ENCODE data around the gene BSCL2. TPM values are rescaled to one million over a fixed set of nuclear protein-coding genes. Genes with fewer than 3 reads are reported as not detected.

BSCL2 gene
- total RNA-seq, 3 donors from 2014 or later: 40.2 to 58.4 (median 54.1) TPM

GRCh38 chr11:62728171-62728988 lies 21.2 kb upstream of the BSCL2 start, which contains the start of gene TTC9C:
TSS of gene TTC9C (plus strand) at chr11:62728486. CDS start at chr11:62728849, 363 bp downstream.
- H3K9me3 ChIP-seq: no peaks in the 10 kb centered on the region
- peaks cover 3 to 17% of the 10 kb centered on the region in 2 donors for H3K4me1 ChIP-seq
- TF ChIP-seq, protein P1, sequence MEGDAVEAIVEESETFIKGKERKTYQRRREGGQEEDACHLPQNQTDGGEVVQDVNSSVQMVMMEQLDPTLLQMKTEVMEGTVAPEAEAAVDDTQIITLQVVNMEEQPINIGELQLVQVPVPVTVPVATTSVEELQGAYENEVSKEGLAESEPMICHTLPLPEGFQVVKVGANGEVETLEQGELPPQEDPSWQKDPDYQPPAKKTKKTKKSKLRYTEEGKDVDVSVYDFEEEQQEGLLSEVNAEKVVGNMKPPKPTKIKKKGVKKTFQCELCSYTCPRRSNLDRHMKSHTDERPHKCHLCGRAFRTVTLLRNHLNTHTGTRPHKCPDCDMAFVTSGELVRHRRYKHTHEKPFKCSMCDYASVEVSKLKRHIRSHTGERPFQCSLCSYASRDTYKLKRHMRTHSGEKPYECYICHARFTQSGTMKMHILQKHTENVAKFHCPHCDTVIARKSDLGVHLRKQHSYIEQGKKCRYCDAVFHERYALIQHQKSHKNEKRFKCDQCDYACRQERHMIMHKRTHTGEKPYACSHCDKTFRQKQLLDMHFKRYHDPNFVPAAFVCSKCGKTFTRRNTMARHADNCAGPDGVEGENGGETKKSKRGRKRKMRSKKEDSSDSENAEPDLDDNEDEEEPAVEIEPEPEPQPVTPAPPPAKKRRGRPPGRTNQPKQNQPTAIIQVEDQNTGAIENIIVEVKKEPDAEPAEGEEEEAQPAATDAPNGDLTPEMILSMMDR (IDR thresholded peaks at IDR 0.05): no peak
- TF ChIP-seq POLR2A (IDR thresholded peaks at IDR 0.05): peak; percentile 91
- TF ChIP-seq POLR2AphosphoS5 (IDR thresholded peaks at IDR 0.05): peak; percentile 63 to 90 (median 88)
- peak within 1 kb of the TSS; percentile 93 to 97 for H3K27ac ChIP-seq
- H3K36me3 ChIP-seq: no peaks in the 10 kb centered on the region
- peak; percentile 86 to 88 for DNase-seq (ENCODE audit: low spot score in 2 of 2)
- intact Hi-C loops (cut with DNase I; ENCODE audit: low total_unique reads): no loop called here
- no peaks in the 10 kb centered on the region for H3K27me3 ChIP-seq
- peak within 1 kb of the TSS; percentile 86 to 98 (median 92) for H3K4me3 ChIP-seq

GRCh38 chr11:62727872-62728170 lies 20.6 kb upstream of the BSCL2 start:
- intact Hi-C loops (cut with DNase I; ENCODE audit: low total_unique reads): no loop called here
- Histone ChIP-seq H3K27ac (peak overlapping the region; percentile 93 to 97), H3K4me3 (peak overlapping the region; percentile 86 to 98 (median 92)), H3K4me1 (peaks cover 3 to 18% of the 10 kb centered on the region in 2 donors), H3K36me3 (no peaks in the 10 kb centered on the region), H3K9me3 (no peaks in the 10 kb centered on the region), H3K27me3 (no peaks in the 10 kb centered on the region)
- DNase-seq (ENCODE audit: low spot score in 2 of 2): peak; percentile 74 to 90
- TF ChIP-seq, protein P1 (IDR thresholded peaks at IDR 0.05): no peak
- TF ChIP-seq POLR2A (IDR thresholded peaks at IDR 0.05) (no peak), POLR2AphosphoS5 (IDR thresholded peaks at IDR 0.05) (no peak)

GRCh38 chr11:62727165-62727871 lies 20.1 kb upstream of the BSCL2 start, which contains the start of gene HNRNPUL2:
TSS of gene HNRNPUL2 (minus strand) at chr11:62727457. CDS start at chr11:62727156, 301 bp downstream.
- intact Hi-C loops (cut with DNase I; ENCODE audit: low total_unique reads): no loop called here
- peak; percentile 96 for DNase-seq (ENCODE audit: low spot score in 2 of 2)
- Histone ChIP-seq H3K9me3 (no peaks in the 10 kb centered on the region), H3K36me3 (no peaks in the 10 kb centered on the region), H3K4me1 (peaks cover 3 to 18% of the 10 kb centered on the region in 2 donors), H3K27ac (peak within 1 kb of the TSS; percentile 93 to 97), H3K4me3 (peak within 1 kb of the TSS; percentile 86 to 98 (median 92)), H3K27me3 (no peaks in the 10 kb centered on the region)
- TF ChIP-seq POLR2A (IDR thresholded peaks at IDR 0.05): peak; percentile 95
- TF ChIP-seq POLR2AphosphoS5 (IDR thresholded peaks at IDR 0.05): peak; percentile 92 to 97 (median 96)
- TF ChIP-seq, protein P1 (IDR thresholded peaks at IDR 0.05): no peak

DNA sequence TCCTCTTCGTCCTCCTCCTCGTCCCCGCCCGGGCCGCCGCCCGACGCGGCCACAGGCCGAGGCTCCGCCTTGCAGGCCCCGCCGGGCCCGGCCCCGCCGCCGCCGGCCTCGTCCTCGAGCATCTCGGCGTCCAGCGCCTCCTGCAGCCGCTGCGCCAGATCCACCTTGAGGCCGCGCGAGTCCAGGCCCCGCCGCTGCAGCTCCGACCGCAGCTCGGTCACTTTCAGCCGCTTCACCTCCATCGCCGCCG lies 19.6 kb upstream of the BSCL2 start:
- DNase-seq (ENCODE audit: low spot score in 2 of 2): no peak
- TF ChIP-seq, protein P1 (IDR thresholded peaks at IDR 0.05): no peak
- TF ChIP-seq POLR2A (IDR thresholded peaks at IDR 0.05) (no peak), POLR2AphosphoS5 (IDR thresholded peaks at IDR 0.05) (no peak)
- H3K27me3 ChIP-seq: no peaks in the 10 kb centered on the region
- H3K4me3 ChIP-seq: peak overlapping the region; percentile 86 to 98 (median 92)
- H3K9me3 ChIP-seq: no peaks in the 10 kb centered on the region
- peaks cover under 1% of the 10 kb centered on the region for H3K36me3 ChIP-seq
- peaks cover 3 to 18% of the 10 kb centered on the region in 2 donors for H3K4me1 ChIP-seq
- peak overlapping the region; percentile 93 to 97 for H3K27ac ChIP-seq
- intact Hi-C loops (cut with DNase I; ENCODE audit: low total_unique reads): no loop called here

Data from breast epithelium (tissue), 4 donors.